IPS-11a (cell line): ENCODE data around the gene CCDC8.
"Not testable (repeated sequence)": the region's sequence is repeated elsewhere in the genome, so short reads cannot be mapped to it uniquely, and the experiment has no call there.

Experiments
- H3K4me3 ChIP-seq: one replicate; pipeline ENCODE4 v1.5.1; 2013; ENCODE audit warnings: low read depth, low read length, control low read depth

CCDC8 gene, protein sequence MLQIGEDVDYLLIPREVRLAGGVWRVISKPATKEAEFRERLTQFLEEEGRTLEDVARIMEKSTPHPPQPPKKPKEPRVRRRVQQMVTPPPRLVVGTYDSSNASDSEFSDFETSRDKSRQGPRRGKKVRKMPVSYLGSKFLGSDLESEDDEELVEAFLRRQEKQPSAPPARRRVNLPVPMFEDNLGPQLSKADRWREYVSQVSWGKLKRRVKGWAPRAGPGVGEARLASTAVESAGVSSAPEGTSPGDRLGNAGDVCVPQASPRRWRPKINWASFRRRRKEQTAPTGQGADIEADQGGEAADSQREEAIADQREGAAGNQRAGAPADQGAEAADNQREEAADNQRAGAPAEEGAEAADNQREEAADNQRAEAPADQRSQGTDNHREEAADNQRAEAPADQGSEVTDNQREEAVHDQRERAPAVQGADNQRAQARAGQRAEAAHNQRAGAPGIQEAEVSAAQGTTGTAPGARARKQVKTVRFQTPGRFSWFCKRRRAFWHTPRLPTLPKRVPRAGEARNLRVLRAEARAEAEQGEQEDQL

GRCh38 chr19:46413262-46414031 is at the start of gene CCDC8:
CCDC8 (minus strand) TSS chr19:46413564; CDS start chr19:46412810, 754 bp downstream.
- H3K4me3 ChIP-seq: peak within 1 kb of the TSS; percentile 84

DNA sequence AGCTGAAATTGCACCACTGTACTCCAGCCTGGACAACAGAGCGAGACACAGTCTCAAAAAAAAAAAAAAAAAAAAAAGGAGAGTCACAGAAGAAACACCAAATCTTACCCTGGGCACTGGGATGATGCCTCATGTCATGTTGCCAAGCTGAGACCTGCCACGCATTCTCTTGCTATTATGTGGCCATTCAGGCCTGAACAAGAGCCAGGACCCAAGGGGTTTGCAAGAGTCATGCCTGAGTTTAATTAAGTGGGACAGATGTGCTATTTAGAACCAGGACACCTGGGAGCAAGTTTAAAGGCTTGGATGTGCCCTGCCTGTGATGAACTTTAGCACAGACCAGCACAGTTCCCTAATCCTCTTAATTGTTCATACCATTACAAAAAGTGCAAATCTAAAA is 48.2 kb upstream of the CCDC8 start:
- no peak overlapping the region for H3K4me3 ChIP-seq

- no peak overlapping the region for H3K4me3 ChIP-seq
Observed at GRCh38 chr19:46460981-46461380, 47.6 kb upstream of the CCDC8 start.

DNA sequence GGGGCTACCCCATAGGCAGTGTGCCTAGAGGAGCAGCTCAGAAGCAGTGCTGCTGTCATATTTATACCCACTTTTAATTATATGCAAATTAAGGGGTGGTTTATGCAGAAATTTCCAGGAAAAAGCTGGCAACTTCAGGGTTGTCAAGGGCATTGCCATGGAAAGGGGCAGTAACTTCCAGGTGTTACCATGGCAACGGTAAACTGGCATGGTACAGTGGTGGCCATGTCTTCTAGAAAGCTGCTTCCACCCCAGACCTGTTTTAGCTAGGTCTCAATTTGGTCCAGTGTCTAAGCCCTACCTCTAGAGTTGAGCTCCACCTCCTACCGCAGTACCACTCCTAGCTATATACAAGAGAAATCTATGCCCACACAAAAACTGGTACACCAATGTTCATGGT is 46.7 kb upstream of the CCDC8 start:
- H3K4me3 ChIP-seq: no peak overlapping the region

DNA sequence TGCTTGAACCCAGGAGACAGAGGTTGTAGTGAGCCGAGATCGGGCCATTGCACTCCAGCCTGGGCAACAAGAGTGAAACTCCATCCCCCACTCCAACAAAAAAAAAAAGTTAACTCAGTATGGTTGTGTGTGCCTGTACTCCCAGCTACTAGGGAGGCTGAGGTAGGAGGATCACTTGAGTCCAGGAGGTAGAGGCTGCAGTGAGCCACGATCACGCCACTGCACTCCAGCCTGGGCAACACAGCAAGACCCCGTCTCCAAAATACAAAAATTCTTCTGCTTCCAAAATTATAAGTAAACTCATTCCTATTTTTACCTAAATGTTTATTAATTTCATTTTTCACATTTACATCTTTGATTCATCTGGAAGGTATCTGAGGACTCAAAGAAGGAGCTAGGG is 43.6 kb upstream of the CCDC8 start:
- H3K4me3 ChIP-seq: no peak overlapping the region

- no peak overlapping the region for H3K4me3 ChIP-seq
Observed at GRCh38 chr19:46454244-46454643, 40.9 kb upstream of the CCDC8 start.

- H3K4me3 ChIP-seq: no peak overlapping the region
Observed at GRCh38 chr19:46453661-46454060, 40.3 kb upstream of the CCDC8 start.

DNA sequence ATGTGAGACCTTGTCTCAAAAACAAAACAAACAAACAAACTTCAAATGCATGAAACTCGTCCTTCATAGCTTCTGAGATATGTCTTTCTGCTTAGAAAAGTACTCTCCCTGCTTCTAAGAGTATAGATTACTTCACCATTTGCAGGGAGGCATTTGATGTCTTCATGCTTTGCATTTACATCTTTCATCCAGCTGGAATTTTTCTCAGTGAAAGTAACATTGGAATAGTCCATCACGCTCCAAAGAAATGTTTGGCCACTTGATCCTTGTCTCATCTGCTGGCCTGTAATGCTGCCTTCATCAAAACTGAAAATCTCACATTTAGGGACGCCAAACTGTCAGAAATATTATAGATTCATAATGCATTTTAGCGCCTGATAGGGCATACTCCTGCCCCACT is 38.8 kb upstream of the CCDC8 start:
- H3K4me3 ChIP-seq: no peak overlapping the region

- no peak overlapping the region for H3K4me3 ChIP-seq
Observed at GRCh38 chr19:46451352-46451751, 38.0 kb upstream of the CCDC8 start.

DNA sequence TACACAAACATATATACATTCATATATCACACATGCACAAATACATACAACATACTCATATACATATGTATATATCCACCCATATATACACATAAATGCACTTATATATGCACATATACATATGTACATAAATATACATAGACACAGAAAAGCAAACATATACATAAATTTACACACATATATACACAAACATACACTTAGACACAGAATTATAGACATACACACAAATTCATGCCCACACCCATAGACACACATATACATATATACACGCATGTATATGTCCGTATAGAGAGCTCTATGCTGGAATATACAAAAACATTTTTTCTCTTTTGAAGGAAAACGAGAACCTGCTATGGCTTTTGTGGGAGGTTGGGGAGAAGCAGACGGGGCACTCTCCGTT is 37.4 kb upstream of the CCDC8 start:
- H3K4me3 ChIP-seq: no peak overlapping the region

- H3K4me3 ChIP-seq: no peak overlapping the region
Observed at GRCh38 chr19:46449228-46449627, 35.9 kb upstream of the CCDC8 start.

DNA sequence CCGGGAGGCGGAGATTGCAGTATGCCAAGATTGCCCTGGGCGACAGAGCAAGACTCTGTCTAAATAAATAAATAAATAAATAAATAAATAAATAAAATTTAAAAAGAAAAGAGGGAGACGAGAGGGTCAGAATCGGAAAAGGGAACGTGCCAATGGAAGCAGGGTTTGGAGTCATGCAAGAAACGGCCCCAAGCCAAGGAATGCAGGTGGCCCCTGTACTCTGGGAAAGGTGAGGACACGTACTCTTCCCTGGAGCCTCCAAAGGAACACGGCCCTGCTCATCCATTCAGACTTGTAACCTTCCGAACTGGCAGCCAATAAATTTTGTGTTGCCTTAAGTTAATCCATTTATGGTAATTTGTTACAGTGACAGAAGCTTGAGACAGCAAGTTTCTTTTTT is 35.2 kb upstream of the CCDC8 start:
- H3K4me3 ChIP-seq: no peak overlapping the region

DNA sequence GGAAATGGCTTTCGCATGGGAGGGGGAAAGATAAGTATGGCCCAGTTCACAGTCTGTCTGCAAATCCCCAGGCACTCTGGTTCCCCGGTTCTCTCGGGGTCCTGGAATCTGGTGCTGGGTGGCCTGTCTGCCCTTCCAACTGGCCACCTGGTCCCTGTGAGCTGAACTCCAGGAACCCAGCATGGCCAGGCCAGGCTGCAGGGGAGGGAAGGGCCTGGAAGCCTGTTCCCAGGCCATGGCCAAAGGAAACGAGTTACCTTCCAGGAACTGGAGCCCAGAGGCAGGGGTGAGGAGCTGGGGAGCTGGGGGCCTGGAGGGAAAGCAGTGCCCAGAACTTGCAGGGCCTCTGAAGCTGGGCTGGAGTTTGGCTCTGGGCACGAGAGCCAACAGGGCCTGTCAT is 34.5 kb upstream of the CCDC8 start:
- H3K4me3 ChIP-seq: no peak overlapping the region

DNA sequence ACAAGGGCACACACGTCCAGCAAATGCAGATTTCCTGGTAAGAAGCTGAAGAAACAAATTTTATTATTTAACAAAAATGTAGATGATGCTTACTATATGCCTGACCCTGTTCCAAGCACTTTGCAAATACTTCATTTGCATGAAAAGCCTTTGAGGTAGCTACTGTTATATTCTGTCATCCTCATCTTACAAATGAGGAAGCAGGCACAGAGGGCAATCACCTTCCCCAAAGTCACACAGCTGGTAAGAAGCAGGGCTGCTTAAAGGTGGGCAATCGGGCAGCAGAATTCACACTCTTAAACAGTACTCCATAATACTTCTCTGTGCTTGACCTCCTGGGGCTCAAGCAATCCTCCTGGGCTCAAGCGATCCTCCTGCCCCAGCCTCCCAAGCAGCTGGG is 33.6 kb upstream of the CCDC8 start:
- H3K4me3 ChIP-seq: no peak overlapping the region

DNA sequence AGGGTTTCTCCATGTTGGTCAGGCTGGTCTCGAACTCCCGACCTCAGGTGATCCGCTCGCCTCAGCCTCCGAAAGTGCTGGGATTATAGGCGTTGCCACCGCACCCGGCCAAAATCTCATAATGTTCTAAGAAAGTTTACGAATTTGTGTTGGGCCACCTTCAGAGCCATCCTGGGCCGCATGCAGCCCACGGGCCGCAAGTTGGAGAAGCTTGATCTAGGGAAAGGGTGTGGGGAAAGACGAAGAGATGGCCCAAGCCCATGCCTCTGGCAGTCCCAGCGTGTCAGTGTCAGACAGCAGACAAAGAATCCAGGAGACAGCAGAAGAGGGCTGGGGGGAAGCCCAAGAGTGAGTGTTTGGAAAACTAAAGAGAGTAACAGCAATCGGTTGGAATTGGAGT is 32.7 kb upstream of the CCDC8 start:
- H3K4me3 ChIP-seq: no peak overlapping the region

DNA sequence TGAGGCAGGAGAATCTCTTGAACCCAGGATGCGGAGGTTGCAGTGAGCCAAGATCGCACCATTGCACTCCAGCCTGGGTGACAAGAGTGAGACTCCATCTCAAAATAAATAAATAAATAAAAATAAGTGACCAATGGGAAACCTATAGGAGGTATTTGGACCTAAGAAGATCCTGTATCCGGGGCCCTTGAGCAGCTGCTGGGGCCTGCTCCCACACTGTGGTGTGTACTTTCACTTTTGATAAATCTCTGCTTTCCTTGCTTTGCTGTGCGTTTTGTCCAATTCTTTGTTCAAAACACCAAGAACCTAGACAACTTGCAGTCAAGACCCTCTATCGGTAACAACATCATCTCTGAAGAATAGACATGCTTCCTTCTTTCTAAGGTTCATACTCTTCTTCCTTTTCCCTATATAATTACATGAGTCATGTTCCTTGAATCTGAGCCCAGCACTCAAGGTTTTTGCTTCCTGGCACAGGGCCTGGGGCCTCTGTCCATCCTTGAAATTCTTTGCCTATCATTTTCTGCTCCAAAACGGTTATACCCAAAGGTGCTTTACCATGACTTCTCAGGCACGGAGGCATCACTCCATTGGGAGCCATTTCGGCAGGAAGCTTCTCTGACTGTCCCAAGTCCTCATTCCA is 29.6 kb upstream of the CCDC8 start:
- no peak overlapping the region for H3K4me3 ChIP-seq

DNA sequence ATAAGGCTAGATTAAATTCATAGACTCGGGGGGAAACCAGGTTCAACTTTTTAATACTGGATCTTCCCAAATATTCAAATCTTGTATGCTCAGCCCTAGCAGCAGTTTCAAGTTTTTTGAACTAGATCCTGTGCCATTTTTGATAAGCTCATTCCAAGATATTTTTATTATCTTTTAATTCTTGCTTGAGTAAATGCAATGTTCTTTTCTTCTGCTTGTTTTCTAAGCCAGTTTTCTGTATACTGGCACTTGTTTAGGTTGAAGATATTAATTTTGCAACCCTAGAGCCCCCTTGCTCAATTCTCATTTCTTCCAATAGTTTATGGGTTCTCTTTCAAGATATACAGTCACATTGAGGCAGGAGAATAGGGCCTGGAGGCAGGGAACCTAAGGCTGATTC is 28.5 kb upstream of the CCDC8 start:
- no peak overlapping the region for H3K4me3 ChIP-seq

- H3K4me3 ChIP-seq: not testable (repeated sequence)
Observed at GRCh38 chr19:46435689-46436088, 22.3 kb upstream of the CCDC8 start.

- H3K4me3 ChIP-seq: no peak overlapping the region
Observed at GRCh38 chr19:46435009-46435408, 21.6 kb upstream of the CCDC8 start.

GRCh38 chr19:46433470-46433869 is 20.1 kb upstream of the CCDC8 start:
- H3K4me3 ChIP-seq: not testable (repeated sequence)

GRCh38 chr19:46431824-46432223 is 18.5 kb upstream of the CCDC8 start:
- H3K4me3 ChIP-seq: no peak overlapping the region

DNA sequence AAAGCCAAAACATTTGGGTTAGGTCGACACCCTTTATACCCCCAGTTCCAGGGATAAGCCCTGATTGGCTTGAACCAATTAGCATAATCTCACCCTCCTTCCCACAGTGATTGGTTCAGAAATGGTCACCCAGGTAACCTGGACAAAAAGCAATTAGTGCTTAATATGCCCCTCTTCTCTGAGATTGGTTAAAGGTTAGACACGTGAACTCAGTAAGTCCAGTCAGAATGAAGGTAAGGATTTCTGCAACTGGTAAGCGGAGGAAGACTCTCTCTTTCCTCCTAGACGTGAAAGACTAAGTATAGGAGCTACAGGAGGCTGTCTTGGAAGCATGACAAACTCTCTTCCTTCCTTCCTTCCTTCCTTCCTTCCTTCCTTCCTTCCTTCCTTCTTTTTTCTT is 16.6 kb upstream of the CCDC8 start:
- H3K4me3 ChIP-seq: no peak overlapping the region
